ENCODE results near the gene CEP170.
A peak's percentile ranks its signal among the peaks of the same experiment; 100 is the strongest.

Gene CEP170

GRCh38 chr1:243254927-243255790, at the start of gene CEP170 (continued):
- TF ChIP-seq HIC1 (tag by site-specific recombination; IDR thresholded peaks at IDR 0.05) = no peak
- no peak for TF ChIP-seq ZBTB49 (tag by site-specific recombination; IDR thresholded peaks at IDR 0.05; ENCODE audit: low read depth)
- no peak for TF ChIP-seq ZSCAN5A (tag by site-specific recombination; IDR thresholded peaks at IDR 0.05)
- TF ChIP-seq YY1 (tag by site-specific recombination; IDR thresholded peaks at IDR 0.05) = no peak
- peak; percentile 1 for TF ChIP-seq GLIS2 (tag by site-specific recombination; IDR thresholded peaks at IDR 0.05)
- TF ChIP-seq ZSCAN4 (tag by site-specific recombination; IDR thresholded peaks at IDR 0.05) = no peak
- TF ChIP-seq ZNF146 (tag by site-specific recombination; IDR thresholded peaks at IDR 0.05) = no peak
- no peak for TF ChIP-seq HOXA7 (CRISPR knock-in tag; IDR thresholded peaks at IDR 0.05; ENCODE audit: borderline replicate concordance)
- peak; percentile 83 for TF ChIP-seq ZNF561 (tag by site-specific recombination; IDR thresholded peaks at IDR 0.05; ENCODE audit: borderline replicate concordance)
- no peak for TF ChIP-seq ZNF837 (tag by site-specific recombination; IDR thresholded peaks at IDR 0.05)
- TF ChIP-seq ZNF157 (tag by site-specific recombination; IDR thresholded peaks at IDR 0.05) = no peak
- no peak for TF ChIP-seq ZNF18 (tag by site-specific recombination; IDR thresholded peaks at IDR 0.05)
- TF ChIP-seq SALL2 (tag by site-specific recombination; IDR thresholded peaks at IDR 0.05; ENCODE audit: borderline replicate concordance) = no peak
- TF ChIP-seq ZBTB48 (tag by site-specific recombination; IDR thresholded peaks at IDR 0.05) = peak; percentile 94
- TF ChIP-seq PBX3 (CRISPR knock-in tag; IDR thresholded peaks at IDR 0.05) = 0 out of 2 replicates have a peak, but pooled peaks have one; percentile 6
- TF ChIP-seq REST (tag by site-specific recombination; IDR thresholded peaks at IDR 0.05) = no peak
- 0 out of 2 replicates have a peak, but pooled peaks have one; percentile 20 for TF ChIP-seq ZNF596 (tag by site-specific recombination; IDR thresholded peaks at IDR 0.05)
- TF ChIP-seq ZNF704 (tag by site-specific recombination; IDR thresholded peaks at IDR 0.05) = no peak
- TF ChIP-seq INSM2 (tag by site-specific recombination; IDR thresholded peaks at IDR 0.05) = no peak
